Measurements from ENCODE around the gene ANP32E. TPM values are rescaled to one million over a fixed set of nuclear protein-coding genes. Genes with fewer than 3 reads are reported as not detected.

Gene ANP32E
- total and polyA plus RNA-seq, 2 of the 13 experiments (the other 11 are each of a cell fraction or from before 2014, with no cell fraction given), result 10.3 to 53.0 TPM

GRCh38 chr1:150268705-150269403 is 32.9 kb upstream of the ANP32E start, which contains the start of gene APH1A (continued):
- peak in 1 of 2 experiments; percentile 39; a peak in 1 of 4 replicates for TF ChIP-seq REST (IDR thresholded peaks at IDR 0.05; ENCODE audit: borderline replicate concordance in 1 of 2, low read depth in 1 of 2, low read length in 2 of 2)
- peak; percentile 45 to 53; a peak in 3 of 4 replicates for TF ChIP-seq POLR2A (IDR thresholded peaks at IDR 0.05; ENCODE audit: insufficient read depth in 1 of 2, low read depth in 2 of 2, low read length in 2 of 2)
- peak; percentile 31; the same call in 1 of the 2 replicates for TF ChIP-seq MIXL1 (CRISPR knock-in tag; IDR thresholded peaks at IDR 0.05)
- peak; percentile 56; the same call in 1 of the 2 replicates for TF ChIP-seq ZNF335 (CRISPR knock-in tag; IDR thresholded peaks at IDR 0.05)
- TF ChIP-seq HNF1B (CRISPR knock-in tag; IDR thresholded peaks at IDR 0.05), result peak; percentile 74; the same call in 1 of the 2 replicates
- TF ChIP-seq ZNF350 (CRISPR knock-in tag; IDR thresholded peaks at IDR 0.05; ENCODE audit: borderline replicate concordance, low read depth), result peak; percentile 78
- TF ChIP-seq ZHX2 (IDR thresholded peaks at IDR 0.05; ENCODE audit: low read depth), result peak; percentile 60; the same call in 1 of the 2 replicates
- TF ChIP-seq ZHX2 (CRISPR knock-in tag; IDR thresholded peaks at IDR 0.05; ENCODE audit: borderline replicate concordance), result 0 out of 2 replicates have a peak, but pooled peaks have one; percentile 17
- TF ChIP-seq ZMAT3 (CRISPR knock-in tag; conservative IDR thresholded peaks at IDR 0.05), result peak; percentile 38; the same call in 1 of the 2 replicates
- TF ChIP-seq HNF4G (IDR thresholded peaks at IDR 0.05; ENCODE audit: borderline replicate concordance, low read depth, low read length), result peak; percentile 51; the same call in 1 of the 2 replicates
- no peak for TF ChIP-seq HNF4G (CRISPR knock-in tag; IDR thresholded peaks at IDR 0.05; ENCODE audit: borderline replicate concordance, low read depth)
- TF ChIP-seq ATF7-NPFF (CRISPR knock-in tag; IDR thresholded peaks at IDR 0.05; ENCODE audit: low read depth), result no peak
- TF ChIP-seq ZNF614 (CRISPR knock-in tag; IDR thresholded peaks at IDR 0.05; ENCODE audit: borderline replicate concordance), result peak; percentile 30; the same call in 1 of the 2 replicates
- TF ChIP-seq ZSCAN30 (CRISPR knock-in tag; IDR thresholded peaks at IDR 0.05), result 0 out of 2 replicates have a peak, but pooled peaks have one; percentile 67
- peak; percentile 76 for TF ChIP-seq NFYC (CRISPR knock-in tag; IDR thresholded peaks at IDR 0.05)
- TF ChIP-seq FOXP1 (IDR thresholded peaks at IDR 0.05), result no peak
- TF ChIP-seq FOXP1 (CRISPR knock-in tag; IDR thresholded peaks at IDR 0.05), result no peak
- peak; percentile 40; the same call in 1 of the 2 replicates for TF ChIP-seq LCORL (IDR thresholded peaks at IDR 0.05)
- TF ChIP-seq LCORL (CRISPR knock-in tag; IDR thresholded peaks at IDR 0.05), result peak; percentile 76
- 0 out of 2 replicates have a peak, but pooled peaks have one; percentile 37 for TF ChIP-seq TP53 (CRISPR knock-in tag; conservative IDR thresholded peaks at IDR 0.05)
